T-helper 1 cell (primary cell): ENCODE results near the gene RAPGEF6.
"Not testable (repeated sequence)": the region's sequence is repeated elsewhere in the genome, so short reads cannot be mapped to it uniquely, and the experiment has no call there.

ENCODE experiments used
- DNase-seq, 5 donors: peaks; one replicate each; pipeline ENCODE4 v3.0.0-alpha.2; 2012 to 2020

RAPGEF6 gene

GRCh38 chr5:131487371-131487770, 147.7 kb downstream of the RAPGEF6 start:
- not testable (repeated sequence) for DNase-seq

DNA sequence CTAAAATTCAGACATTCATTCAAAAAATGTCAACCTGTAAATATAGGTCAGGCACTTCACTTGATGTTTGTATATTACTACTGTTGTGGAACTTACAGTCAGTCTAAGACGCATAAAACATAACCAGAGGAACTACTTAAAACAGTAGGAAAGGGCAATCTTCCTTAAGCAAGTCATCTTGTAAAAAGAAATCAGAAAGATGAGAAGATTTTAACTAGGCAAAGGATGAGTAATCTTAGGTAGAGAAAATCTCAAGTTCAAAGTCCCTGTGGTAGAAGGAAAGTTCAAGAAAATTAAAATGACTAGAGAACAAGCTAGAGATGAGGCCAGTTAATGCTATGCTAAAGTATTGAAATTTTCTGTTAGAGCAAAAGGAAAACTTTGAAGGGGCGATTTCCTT, 152.4 kb downstream of the RAPGEF6 start:
- DNase-seq: peak in 1 of 5 donors; percentile 37

GRCh38 chr5:131481569-131481968, 153.5 kb downstream of the RAPGEF6 start:
- DNase-seq: peak in 1 of 5 donors; percentile 28

DNA sequence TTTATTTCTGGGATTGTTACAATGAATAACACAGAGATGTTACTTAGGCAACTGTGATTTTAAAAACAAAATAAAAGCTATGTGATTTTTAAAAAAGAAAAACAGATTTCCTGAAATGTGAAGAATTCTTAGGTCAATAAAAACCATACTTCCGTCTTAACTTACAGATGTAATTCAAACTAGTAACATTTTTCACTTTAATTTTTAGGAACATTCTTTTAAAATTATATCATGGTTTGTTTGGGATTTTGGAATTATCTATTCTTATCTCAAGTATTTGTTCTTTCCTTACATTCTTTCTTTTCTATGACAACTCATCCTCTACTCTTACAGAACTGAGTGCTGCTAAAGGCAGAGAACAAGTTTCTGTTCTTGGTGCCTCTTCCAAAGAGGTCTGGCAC, 159.5 kb downstream of the RAPGEF6 start:
- no peak for DNase-seq

GRCh38 chr5:131473731-131474130, 161.3 kb downstream of the RAPGEF6 start:
- DNase-seq: no peak

DNA sequence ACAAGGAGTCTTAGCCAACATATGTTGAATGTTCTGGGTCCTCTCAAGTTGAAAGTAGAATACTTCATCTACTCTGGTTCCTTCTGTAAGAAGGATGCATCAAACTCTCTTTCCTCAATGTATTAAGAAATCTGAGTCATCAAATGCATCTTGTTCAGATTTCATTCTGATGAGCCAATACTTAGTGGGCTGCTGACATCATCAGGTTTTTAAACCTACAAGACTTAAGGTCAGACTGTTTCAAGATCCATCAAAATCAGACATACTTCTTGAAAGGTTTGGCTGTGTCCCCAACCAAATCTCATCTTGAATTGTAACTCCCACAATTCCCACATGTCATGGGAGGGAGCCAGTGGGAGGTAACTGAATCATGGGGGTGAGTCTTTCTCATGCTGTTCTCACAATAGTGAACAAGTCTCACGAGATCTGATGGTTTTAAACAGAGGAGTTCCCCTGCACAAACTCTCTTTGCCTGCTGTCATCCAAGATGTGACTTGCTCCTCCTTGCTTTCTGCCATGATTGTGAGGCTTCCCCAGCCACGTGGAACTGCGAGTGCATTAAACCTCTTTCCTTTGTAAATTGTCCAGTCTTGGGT, 168.8 kb downstream of the RAPGEF6 start:
- no peak for DNase-seq

GRCh38 chr5:131463656-131464055, 171.4 kb downstream of the RAPGEF6 start:
- no peak for DNase-seq

- DNase-seq: no peak
Measured at GRCh38 chr5:131462454-131462853, 172.6 kb downstream of the RAPGEF6 start.

GRCh38 chr5:131461742-131462141, 173.3 kb downstream of the RAPGEF6 start:
- no peak for DNase-seq

DNA sequence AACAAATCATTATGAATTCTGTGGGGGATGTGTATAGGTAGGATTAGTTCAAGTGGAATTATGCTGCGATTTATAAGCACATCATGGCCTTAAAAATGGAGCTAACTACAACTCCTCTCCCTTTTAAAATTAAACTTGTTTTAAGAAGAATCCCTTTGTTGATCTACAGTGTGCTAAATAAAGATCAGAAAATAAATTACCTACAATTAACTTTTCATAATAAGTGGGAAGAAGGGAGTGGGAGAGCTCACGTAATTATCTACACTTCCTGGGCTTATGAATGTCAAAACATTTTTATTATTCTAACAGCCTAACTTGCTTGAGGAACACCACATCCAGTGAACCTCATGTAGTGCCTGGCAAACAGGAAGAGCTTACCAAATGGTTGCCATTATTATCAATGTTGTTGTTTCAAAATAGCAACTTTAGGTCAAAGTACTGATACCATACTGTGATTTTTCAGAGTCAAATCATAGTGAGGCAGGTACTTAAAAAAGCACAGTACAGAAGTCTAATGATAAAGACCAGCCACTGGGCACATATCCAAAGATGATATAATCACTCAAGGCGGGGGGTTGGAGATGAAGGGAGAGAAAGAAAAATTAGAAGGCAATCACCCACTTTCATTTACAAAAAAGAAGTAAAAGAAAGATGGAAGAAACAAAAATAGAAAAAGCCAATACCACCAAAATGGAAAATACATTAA, 174.0 kb downstream of the RAPGEF6 start:
- DNase-seq: no peak

GRCh38 chr5:131460133-131460532, 174.9 kb downstream of the RAPGEF6 start:
- DNase-seq: no peak

GRCh38 chr5:131459216-131459615, 175.8 kb downstream of the RAPGEF6 start:
- DNase-seq: no peak

- no peak for DNase-seq
Measured at GRCh38 chr5:131457193-131457592, 177.8 kb downstream of the RAPGEF6 start.

GRCh38 chr5:131450941-131451340, 184.1 kb downstream of the RAPGEF6 start:
- DNase-seq: no peak

DNA sequence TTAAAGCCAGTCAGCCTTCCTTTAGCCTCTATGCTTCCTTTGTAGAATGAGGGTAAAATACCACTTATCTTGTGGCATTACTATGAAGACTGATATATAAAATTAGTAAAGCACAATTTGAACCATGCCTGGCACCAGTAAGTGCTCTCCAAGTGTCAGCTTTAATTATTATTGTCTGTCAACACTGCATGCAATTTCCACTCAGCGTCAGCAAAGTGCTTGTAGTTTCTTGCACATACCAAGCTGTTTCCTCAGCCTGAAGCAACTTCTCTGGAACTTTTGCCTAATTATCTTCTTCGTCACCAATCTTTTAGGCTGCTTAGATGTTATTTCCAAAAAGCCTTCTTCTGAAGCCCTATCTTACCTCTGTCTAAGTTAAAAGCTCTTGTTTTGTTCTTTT, 193.8 kb downstream of the RAPGEF6 start:
- DNase-seq: no peak

- DNase-seq: no peak
Measured at GRCh38 chr5:131436081-131436480, 198.9 kb downstream of the RAPGEF6 start.

GRCh38 chr5:131433109-131433508, 201.9 kb downstream of the RAPGEF6 start:
- DNase-seq: no peak

- DNase-seq: no peak
Measured at GRCh38 chr5:131431794-131432193, 203.2 kb downstream of the RAPGEF6 start.

GRCh38 chr5:131430794-131431193, 204.2 kb downstream of the RAPGEF6 start:
- no peak for DNase-seq

DNA sequence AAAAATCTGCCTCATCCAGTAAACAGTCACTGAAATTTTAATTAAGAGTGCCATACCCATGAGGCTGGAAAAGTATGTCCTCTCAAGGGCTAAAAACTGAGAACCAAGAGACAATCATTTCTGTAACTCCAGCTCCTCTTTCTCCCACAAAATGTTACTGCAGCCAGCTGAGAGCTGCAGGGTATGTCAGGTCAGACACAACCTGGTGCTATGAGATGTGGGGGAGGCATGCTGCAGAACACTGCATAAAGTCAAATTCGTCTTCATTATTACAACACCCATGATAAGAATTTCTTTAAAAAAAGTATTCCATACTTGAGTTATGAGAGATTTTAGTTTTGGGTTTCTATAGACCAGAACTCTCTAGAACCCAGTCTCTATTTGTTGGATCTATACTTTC, 209.0 kb downstream of the RAPGEF6 start:
- DNase-seq: no peak

DNA sequence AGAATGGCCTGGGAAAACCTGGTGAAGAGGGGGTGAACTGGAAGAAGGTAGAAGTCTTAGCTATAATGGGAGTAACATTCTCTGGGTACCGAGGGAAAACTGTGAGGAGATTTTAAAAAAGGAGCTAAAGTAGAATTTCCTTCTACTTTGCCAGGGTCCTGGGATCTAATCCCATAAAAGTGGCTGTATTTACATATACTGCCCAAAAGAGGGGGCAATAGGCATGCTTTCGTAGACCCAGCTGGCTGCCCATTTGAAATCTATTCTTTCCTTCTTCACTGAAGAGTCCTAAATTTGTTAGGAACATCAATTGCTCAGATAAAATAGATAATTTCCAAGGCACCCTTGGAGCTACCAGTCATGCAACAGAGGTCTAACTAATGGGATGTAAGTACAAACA, 212.0 kb downstream of the RAPGEF6 start:
- no peak for DNase-seq

- DNase-seq: no peak
Measured at GRCh38 chr5:131419877-131420276, 215.2 kb downstream of the RAPGEF6 start.

DNA sequence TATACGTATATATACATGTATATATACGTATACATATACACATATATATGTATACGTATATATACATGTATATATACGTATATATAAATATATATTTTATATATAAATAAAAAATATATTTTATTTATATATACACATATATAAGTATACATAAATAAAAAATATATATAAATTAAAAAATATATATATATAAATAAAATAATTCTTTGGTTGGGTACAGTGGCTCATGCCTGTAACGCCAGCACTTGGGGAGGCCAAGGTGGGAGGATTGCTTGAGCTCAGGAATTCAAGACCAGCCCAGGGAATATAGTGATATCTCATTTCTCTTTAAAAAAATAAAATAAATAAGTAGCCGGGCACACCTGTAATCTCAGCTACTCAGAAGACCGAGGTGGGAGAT, 216.2 kb downstream of the RAPGEF6 start:
- no peak for DNase-seq

- peak; percentile 56 to 85 (median 74) for DNase-seq
Measured at GRCh38 chr5:131417240-131417869, 217.7 kb downstream of the RAPGEF6 start.
